GM12872 (cell line): ENCODE data around the gene DCTD.

Source experiments
- CTCF ChIP-seq: IDR thresholded peaks from 3 replicates; pipeline ENCODE4 v1.5.1; 2011; ENCODE audit warnings: low read depth, mild to moderate bottlenecking, low read length, moderate library complexity; ENCODE audit not compliant: insufficient read depth

The DCTD gene

DNA sequence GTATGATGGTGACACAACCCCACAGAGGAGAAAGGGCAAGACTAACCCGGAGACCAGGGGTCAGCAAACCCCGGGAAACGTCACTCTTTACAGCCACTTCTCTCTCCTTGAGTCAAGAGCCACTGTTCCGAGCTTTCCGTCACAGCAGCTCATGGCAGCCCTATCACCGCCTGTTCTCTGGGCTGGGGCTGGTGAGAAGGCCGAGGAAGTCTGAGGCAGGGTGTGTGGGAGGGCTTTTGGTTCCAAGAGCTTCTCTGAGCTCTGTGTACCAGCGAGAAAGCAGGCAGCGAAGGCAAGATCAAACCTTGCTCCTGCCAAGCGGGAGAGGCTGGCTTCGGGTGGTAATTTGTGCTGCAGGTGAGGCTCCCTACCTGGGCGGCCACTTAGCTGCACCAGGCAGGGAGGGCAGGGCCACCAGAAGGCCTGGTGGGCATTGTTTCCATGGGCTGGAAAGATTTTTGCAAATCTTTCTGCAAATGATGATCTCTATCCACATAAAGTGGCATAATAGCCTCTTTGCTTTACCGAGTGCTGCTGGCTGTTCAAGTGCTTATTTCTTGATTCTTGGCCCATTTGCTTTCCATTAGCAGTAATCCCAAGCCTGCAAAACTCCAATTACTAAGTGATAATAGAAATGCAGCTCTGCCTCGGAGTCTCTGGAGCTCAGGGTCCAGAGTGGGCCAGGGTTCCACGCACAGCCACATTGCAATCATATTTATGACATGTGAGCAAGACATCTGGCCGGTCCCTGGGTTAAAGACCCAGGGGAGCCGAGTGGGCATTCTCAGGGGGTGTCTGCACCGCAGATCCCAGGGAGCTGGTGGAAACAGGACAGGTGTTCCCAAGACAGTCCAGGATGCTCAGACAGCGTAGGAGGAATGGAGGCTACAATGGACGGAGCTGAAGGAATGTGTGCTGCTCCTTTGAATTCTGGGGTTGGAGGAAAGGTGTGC lies 41.5 kb downstream of the DCTD start:
- no peak for TF ChIP-seq CTCF

GRCh38 chr4:182874797-182875345 lies 42.3 kb downstream of the DCTD start:
- TF ChIP-seq CTCF, result no peak

GRCh38 chr4:182874304-182874751 lies 42.9 kb downstream of the DCTD start:
- TF ChIP-seq CTCF, result no peak

DNA sequence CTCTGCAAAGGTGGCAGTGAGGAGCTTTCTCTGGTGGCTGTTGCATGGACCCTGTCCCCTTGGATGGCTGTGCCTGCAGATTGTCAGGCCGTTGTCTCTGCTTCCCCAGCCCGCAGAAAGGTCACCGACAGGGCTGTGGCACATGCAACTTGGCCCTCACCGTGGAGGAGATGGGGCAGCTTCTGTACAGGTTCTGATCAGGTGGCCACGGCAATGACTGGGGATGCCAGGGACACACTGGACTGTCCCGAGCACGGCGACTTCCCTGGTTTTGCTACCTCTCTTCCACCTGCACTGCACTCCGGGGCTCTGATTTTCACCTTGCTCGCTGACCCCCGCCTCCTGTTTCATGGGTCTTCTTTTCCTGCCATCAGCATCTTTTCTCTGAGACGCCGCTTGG lies 43.5 kb downstream of the DCTD start:
- no peak for TF ChIP-seq CTCF

GRCh38 chr4:182873289-182873688 lies 43.9 kb downstream of the DCTD start:
- TF ChIP-seq CTCF, result no peak

DNA sequence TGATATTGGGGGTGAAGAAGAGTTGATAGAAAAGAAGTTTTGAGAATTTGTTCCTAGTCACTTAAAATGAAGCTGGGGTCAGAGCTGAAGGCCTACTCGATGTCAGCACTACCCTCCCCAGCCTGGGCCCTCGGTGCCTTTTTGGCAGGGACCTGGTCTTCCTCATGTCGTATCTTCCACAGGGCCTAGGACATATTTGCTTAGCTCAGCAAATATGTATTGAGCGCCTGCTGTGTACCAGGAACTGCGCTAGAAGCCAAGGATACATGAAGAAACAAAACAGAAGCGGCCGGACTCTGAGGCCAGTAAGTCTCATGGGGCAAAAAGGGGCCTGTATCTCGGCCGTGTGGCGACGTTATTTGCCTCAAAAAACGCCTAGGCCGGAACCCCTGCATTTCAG lies 44.3 kb downstream of the DCTD start:
- TF ChIP-seq CTCF, result no peak

- no peak for TF ChIP-seq CTCF
These were observed 45.6 kb downstream of the DCTD start for GRCh38 chr4:182871616-182872015.
